HCT116 (cell line): ENCODE results near the gene IMMP2L. TPM values are rescaled to one million over a fixed set of nuclear protein-coding genes. Genes with fewer than 3 reads are reported as not detected.

Source experiments
- ATAC-seq: fragments of 200-7000 bp; cut with Tn5 transposase; 2 replicates; pipeline ENCODE4 v1.9.1; 2020; ENCODE audit warnings: mild to moderate bottlenecking, moderate library complexity
- BruUV-seq: library from RNA; stranded (reverse); fragments of 400-500 nt; replicated peaks from 2 replicates; lab custom pipeline; 2021; lab: Mats Ljungman, UMichigan
- CTCF ChIA-PET: fragments of 300-600 bp; sonication (Branson Sonifier 250); formaldehyde crosslinking; loops from one replicate; lab custom pipeline; 2021; ENCODE audit warnings: antibody characterized with exemption; lab: Charles Lee
- POLR2A ChIA-PET: fragments of 300-600, 350-600 bp; sonication (Branson Sonifier 250); formaldehyde crosslinking; loops from one replicate; lab custom pipeline; 2021; ENCODE audit warnings: antibody characterized with exemption; lab: Charles Lee
- RAD21 ChIA-PET, 2 experiments: fragments of 300-600 bp; sonication (Branson Sonifier 250); formaldehyde crosslinking; loops; one replicate each; lab custom pipeline; 2023; ENCODE audit warnings: low total read pairs in 2 of 2; ENCODE audit not compliant: uncharacterized antibody in 2 of 2, unreplicated experiment in 2 of 2, low non-redundant PET in 1 of 2; lab: Charles Lee
- DNase-seq: peaks from one replicate; pipeline ENCODE4 v3.0.0-alpha.2; 2010; ENCODE audit warnings: low read depth, low spot score
- H2AFZ ChIP-seq: fragments of 200-600 bp; shearing (Covaris generic), sonication (generic); 2 replicates; pipeline ENCODE4 v1.6.1; 2017; ENCODE audit warnings: low read depth, mixed run types, mixed read lengths, antibody characterized with exemption, low read length; ENCODE audit not compliant: poor library complexity, severe bottlenecking
- H3K27ac ChIP-seq: 2 replicates; pipeline ENCODE4 v1.5.1; 2012; ENCODE audit warnings: low read depth, low read length
- H3K27me3 ChIP-seq: fragments of 200-600 bp; sonication (generic); 2 replicates; pipeline ENCODE4 v1.6.1; 2016; ENCODE audit warnings: mixed run types, low read length, mixed read lengths; ENCODE audit not compliant: insufficient read depth
- H3K36me3 ChIP-seq, 2 experiments: fragments of 200-500 bp in 1 of 2; fragments of 200-600 bp in 1 of 2; sonication (Bioruptor generic) in 1 of 2; sonication (generic) in 1 of 2; 2 replicates each; pipeline versions ENCODE4 v1.5.1 to v1.6.1; 2014 to 2016; ENCODE audit warnings: low read length in 2 of 2, inconsistent platforms in 1 of 2, mixed read lengths in 1 of 2, mixed run types in 1 of 2; ENCODE audit not compliant: insufficient read depth in 2 of 2, control insufficient read depth in 1 of 2
- H3K4me1 ChIP-seq, 2 experiments: fragments of 200-600 bp in 1 of 2; sonication (generic) in 1 of 2; 2 replicates each; pipeline versions ENCODE4 v1.5.1 to v1.6.1; 2012 to 2017; ENCODE audit warnings: low read length in 2 of 2, inconsistent platforms in 1 of 2, mild to moderate bottlenecking in 1 of 2, mixed read lengths in 1 of 2, mixed run types in 1 of 2, moderate library complexity in 1 of 2; ENCODE audit not compliant: insufficient read depth in 2 of 2, control insufficient read depth in 1 of 2
- H3K4me2 ChIP-seq: fragments of 200-600 bp; sonication (generic); 2 replicates; pipeline ENCODE4 v1.6.1; 2017; ENCODE audit warnings: mixed run types, low read length, mixed read lengths
- H3K4me3 ChIP-seq, 2 experiments: fragments of 200-600 bp in 1 of 2; sonication (generic) in 1 of 2; replicated peaks in 1 of 2; 2 replicates each; pipeline ENCODE4 v1.5.1; 2011 to 2016; ENCODE audit warnings: low read length in 2 of 2, control low read depth in 1 of 2, low read depth in 1 of 2, mild to moderate bottlenecking in 1 of 2, mixed read lengths in 1 of 2, mixed run types in 1 of 2
- H3K79me2 ChIP-seq: fragments of 200-600 bp; sonication (generic); 2 replicates; pipeline ENCODE4 v1.6.1; 2017; ENCODE audit warnings: mild to moderate bottlenecking, mixed run types, low read length, moderate library complexity, mixed read lengths; ENCODE audit not compliant: insufficient read depth
- H3K9ac ChIP-seq: fragments of 200-600 bp; sonication (generic); 2 replicates; pipeline ENCODE4 v1.6.1; 2016; ENCODE audit warnings: low read length, mixed read lengths
- H3K9me2 ChIP-seq: fragments of 200-600 bp; sonication (generic), shearing (Covaris generic); 2 replicates; pipeline ENCODE4 v1.6.1; 2017; ENCODE audit warnings: mixed run types, mild to moderate bottlenecking, moderate library complexity; ENCODE audit not compliant: insufficient read depth
- H3K9me3 ChIP-seq, 2 experiments: fragments of 200-500 bp in 1 of 2; fragments of 200-600 bp in 1 of 2; sonication (Bioruptor generic) in 1 of 2; sonication (generic) in 1 of 2; 2 replicates each; pipeline ENCODE4 v1.6.1; 2014 to 2017; ENCODE audit warnings: low read length in 2 of 2, mixed read lengths in 2 of 2, inconsistent platforms in 1 of 2, low read depth in 1 of 2, mild to moderate bottlenecking in 1 of 2, mixed run types in 1 of 2, moderate library complexity in 1 of 2; ENCODE audit not compliant: control insufficient read depth in 1 of 2, insufficient read depth in 1 of 2
- H4K20me1 ChIP-seq: fragments of 200-600 bp; sonication (generic), shearing (Covaris generic); 2 replicates; pipeline ENCODE4 v1.6.1; 2017; ENCODE audit warnings: mixed run types, mild to moderate bottlenecking, moderate library complexity; ENCODE audit not compliant: insufficient read depth
- CBX3 ChIP-seq: IDR thresholded peaks from 2 replicates; pipeline ENCODE4 v1.6.1; 2012; ENCODE audit warnings: low read depth
- CEBPB ChIP-seq: IDR thresholded peaks from 2 replicates; pipeline ENCODE4 v1.6.1; 2012; ENCODE audit warnings: low read depth
- CTCF ChIP-seq, 3 experiments: fragments of 200-600 bp in 1 of 3; sonication (generic) in 1 of 3; IDR thresholded peaks in 2 of 3; conservative IDR thresholded peaks in 1 of 3; 2 replicates each; pipeline ENCODE4 v1.5.1; 2012 to 2017; ENCODE audit warnings: low read depth in 2 of 3, low read length in 2 of 3, antibody characterized with exemption in 1 of 3, borderline replicate concordance in 1 of 3, control low read depth in 1 of 3, mild to moderate bottlenecking in 1 of 3, mixed read lengths in 1 of 3, mixed run types in 1 of 3, moderate library complexity in 1 of 3; ENCODE audit not compliant: insufficient read depth in 1 of 3
- EZH2 ChIP-seq: fragments of 200-600 bp; sonication (generic); IDR thresholded peaks from 2 replicates; pipeline ENCODE4 v1.6.1; 2017; ENCODE audit warnings: antibody characterized with exemption, mixed run types
- EZH2phosphoT487 ChIP-seq: fragments of 200-600 bp; IDR thresholded peaks from 2 replicates; pipeline ENCODE4 v1.6.1; 2018; ENCODE audit warnings: antibody characterized with exemption, borderline replicate concordance
- FOSL1 ChIP-seq: IDR thresholded peaks from 2 replicates; pipeline ENCODE4 v1.6.1; 2012; ENCODE audit warnings: low read depth
- JUND ChIP-seq: IDR thresholded peaks from 2 replicates; pipeline ENCODE4 v1.6.1; 2012
- POLR2A ChIP-seq: IDR thresholded peaks from 2 replicates; pipeline ENCODE4 v1.7.0; 2011; ENCODE audit warnings: borderline replicate concordance; ENCODE audit not compliant: insufficient read depth, insufficient read length; ENCODE audit errors: extremely low read depth
- RAD21 ChIP-seq: IDR thresholded peaks from 2 replicates; pipeline ENCODE4 v1.6.1; 2012; ENCODE audit warnings: low read depth, mild to moderate bottlenecking
- SIN3A ChIP-seq: IDR thresholded peaks from 2 replicates; pipeline ENCODE4 v1.6.1; 2012; ENCODE audit warnings: low read depth
- SP1 ChIP-seq: IDR thresholded peaks from 2 replicates; pipeline ENCODE4 v1.6.1; 2012; ENCODE audit warnings: low read depth
- SRF ChIP-seq: IDR thresholded peaks from 2 replicates; pipeline ENCODE4 v1.6.1; 2012; ENCODE audit warnings: low read depth
- TCF7L2 ChIP-seq: IDR thresholded peaks from 2 replicates; pipeline ENCODE4 v1.7.0; 2011; ENCODE audit warnings: borderline replicate concordance, inconsistent platforms; ENCODE audit not compliant: insufficient read depth, insufficient read length; ENCODE audit errors: extremely low read depth
- ZBTB33 ChIP-seq: IDR thresholded peaks from 2 replicates; pipeline ENCODE4 v1.6.1; 2011; ENCODE audit warnings: mild to moderate bottlenecking, low read length, moderate library complexity; ENCODE audit not compliant: insufficient replicate concordance; ENCODE audit errors: extremely low read depth
- ZFX ChIP-seq: fragments of 450-650 bp; IDR thresholded peaks from 2 replicates; pipeline ENCODE4 v1.6.1; 2017
- intact Hi-C: fragments of 100-400 bp; cut with micrococcal nuclease; formaldehyde crosslinking; loops from 2 replicates; pipeline ENCODE4 v1.10.0; 2022
- total RNA-seq: library from RNA; stranded (reverse); gene quantifications from one replicate; pipeline ENCODE4 v1.2.1, GENCODE V29; 2021; ENCODE audit not compliant: unreplicated experiment

Gene IMMP2L
- total RNA-seq, 1 experiment from 2014 or later: 21.1 TPM

- Histone ChIP-seq H3K9ac (no peak overlapping the region), H3K36me3 (peaks cover 7 to 15% of the 10 kb centered on the region in 2 experiments; a peak in 2 of 4 replicates), H3K4me1 (peaks cover 10 to 20% of the 10 kb centered on the region in 2 experiments), H4K20me1 (no peaks in the 10 kb centered on the region), H3K27me3 (no peaks in the 10 kb centered on the region), H3K9me3 (no peaks in the 10 kb centered on the region), H3K27ac (no peak overlapping the region), H3K9me2 (no peaks in the 10 kb centered on the region), H2AFZ (no peak overlapping the region), H3K79me2 (peaks cover 25% of the 10 kb centered on the region), H3K4me2 (no peak overlapping the region), H3K4me3 (no peak overlapping the region)
- TF ChIP-seq EZH2phosphoT487 (no peak), SIN3A (no peak), TCF7L2 (no peak), CBX3 (no peak), EZH2 (no peak), ZFX (no peak), JUND (no peak), CTCF (IDR thresholded peaks at IDR 0.05 in 2 of 3, conservative IDR thresholded peaks at IDR 0.05 in 1 of 3; ENCODE audit: borderline replicate concordance in 1 of 3, insufficient read depth in 1 of 3, low read depth in 2 of 3, low read length in 2 of 3) (no peak), ZBTB33 (no peak), POLR2A (no peak), SP1 (no peak), FOSL1 (no peak), SRF (no peak), CEBPB (no peak), RAD21 (no peak)
- BruUV-seq: no TSS peak
- POLR2A ChIA-PET: interaction anchor here (0.6 kb wide), 1 partner anchor 155 kb away, joined by 3 read pairs; no protein-coding TSS in a partner anchor
- DNase-seq (no peak), ATAC-seq (no peak)
- CTCF ChIA-PET: no interaction called here
- RAD21 ChIA-PET: no interaction called here
- intact Hi-C loops: no loop called here
Measured at GRCh38 chr7:111558991-111559390, 3.3 kb downstream of the IMMP2L start.
